ENCODE data around the gene ATP6V0E2.
"Not testable (repeated sequence)": the region's sequence is repeated elsewhere in the genome, so short reads cannot be mapped to it uniquely, and the experiment has no call there.

ATP6V0E2 gene

DNA sequence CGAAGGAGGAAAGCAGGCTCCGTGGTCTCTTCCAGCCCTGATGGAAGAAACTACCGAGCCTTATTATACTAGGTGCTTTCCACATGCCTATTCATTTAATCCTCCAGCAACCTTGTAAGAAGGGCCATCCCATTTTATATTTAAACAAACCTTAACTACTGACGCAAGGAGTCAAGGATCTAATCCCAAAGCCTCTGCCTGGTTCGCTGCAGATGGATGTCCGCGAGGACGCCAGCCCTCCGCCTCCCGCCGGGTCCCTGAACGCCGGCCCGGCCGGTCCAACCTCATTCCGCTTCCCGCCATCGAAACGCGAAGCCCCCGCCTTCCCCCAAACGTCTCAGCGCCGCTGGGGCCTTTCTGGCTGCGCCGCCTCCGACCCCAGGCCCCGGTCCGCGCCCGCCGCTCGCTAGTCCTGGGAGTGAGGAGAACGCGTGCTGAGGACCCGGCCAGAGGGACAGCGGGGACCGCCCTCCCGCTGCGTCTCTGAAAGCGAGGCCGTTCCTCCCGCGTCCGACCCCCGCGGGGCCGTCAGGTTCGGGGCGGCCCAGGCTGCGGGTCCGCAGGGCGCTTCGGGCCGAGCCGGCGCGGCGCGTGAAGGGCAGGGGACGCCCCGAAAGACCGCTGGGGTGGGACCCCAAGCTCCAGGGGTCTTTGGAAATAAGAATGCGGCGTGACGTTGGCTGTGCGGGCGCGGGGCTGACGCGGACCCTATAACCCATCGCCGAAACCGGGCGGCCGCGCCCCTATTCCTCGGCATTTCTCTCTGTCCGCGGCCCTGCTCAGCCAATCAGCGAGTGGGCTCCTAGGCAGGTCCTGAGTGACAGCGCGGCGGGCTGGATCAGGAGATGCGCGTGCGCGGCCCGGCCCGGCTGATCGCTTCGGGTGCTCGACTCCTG, at the start of gene ATP6V0E2:
ATP6V0E2 (plus strand) TSS at position 896 of the 896 bp plus-strand sequence. CDS start 97 bp downstream, outside the sequence.
- peak; percentile 85 for DNase-seq (ENCODE audit: low read depth)

- no peak for DNase-seq (ENCODE audit: low read depth)
Observed at GRCh38 chr7:149824301-149824741, 49.4 kb upstream of the ATP6V0E2 start.

GRCh38 chr7:149824748-149825566, 48.8 kb upstream of the ATP6V0E2 start:
- no peak for DNase-seq (ENCODE audit: low read depth)

DNA sequence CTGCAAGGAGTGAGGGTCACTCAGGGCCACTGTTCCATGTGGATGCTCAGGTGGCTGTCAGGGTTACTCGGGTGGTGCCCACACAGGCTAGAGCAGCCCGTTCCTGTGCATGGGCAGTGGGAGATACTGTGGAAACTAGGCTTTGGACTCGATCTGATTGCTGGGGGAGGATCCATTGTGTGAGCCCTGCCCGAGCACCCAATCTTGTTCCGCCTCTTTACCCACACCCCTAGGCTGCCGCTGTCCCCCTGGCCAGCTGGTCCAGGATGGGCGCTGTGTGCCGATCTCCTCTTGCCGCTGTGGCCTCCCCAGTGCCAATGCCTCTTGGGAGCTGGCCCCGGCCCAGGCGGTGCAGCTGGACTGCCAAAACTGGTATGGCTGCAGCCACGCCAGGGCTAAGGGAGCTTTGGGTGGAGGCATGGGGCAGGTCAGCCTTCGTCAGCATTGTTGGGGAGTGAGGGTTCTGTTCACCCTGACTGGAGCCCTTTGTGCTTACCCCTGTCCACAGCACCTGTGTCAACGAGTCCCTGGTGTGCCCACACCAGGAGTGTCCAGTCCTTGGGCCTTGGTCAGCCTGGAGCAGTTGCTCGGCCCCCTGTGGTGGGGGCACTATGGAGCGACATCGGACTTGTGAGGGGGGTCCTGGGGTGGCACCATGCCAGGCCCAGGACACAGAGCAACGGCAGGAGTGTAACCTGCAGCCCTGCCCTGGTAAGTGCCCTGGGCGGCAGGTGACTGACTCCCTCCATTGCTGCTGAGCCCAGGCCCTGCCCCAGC, 48.0 kb upstream of the ATP6V0E2 start:
- DNase-seq (ENCODE audit: low read depth), result no peak

GRCh38 chr7:149826344-149827088, 47.3 kb upstream of the ATP6V0E2 start:
- DNase-seq (ENCODE audit: low read depth), result no peak

DNA sequence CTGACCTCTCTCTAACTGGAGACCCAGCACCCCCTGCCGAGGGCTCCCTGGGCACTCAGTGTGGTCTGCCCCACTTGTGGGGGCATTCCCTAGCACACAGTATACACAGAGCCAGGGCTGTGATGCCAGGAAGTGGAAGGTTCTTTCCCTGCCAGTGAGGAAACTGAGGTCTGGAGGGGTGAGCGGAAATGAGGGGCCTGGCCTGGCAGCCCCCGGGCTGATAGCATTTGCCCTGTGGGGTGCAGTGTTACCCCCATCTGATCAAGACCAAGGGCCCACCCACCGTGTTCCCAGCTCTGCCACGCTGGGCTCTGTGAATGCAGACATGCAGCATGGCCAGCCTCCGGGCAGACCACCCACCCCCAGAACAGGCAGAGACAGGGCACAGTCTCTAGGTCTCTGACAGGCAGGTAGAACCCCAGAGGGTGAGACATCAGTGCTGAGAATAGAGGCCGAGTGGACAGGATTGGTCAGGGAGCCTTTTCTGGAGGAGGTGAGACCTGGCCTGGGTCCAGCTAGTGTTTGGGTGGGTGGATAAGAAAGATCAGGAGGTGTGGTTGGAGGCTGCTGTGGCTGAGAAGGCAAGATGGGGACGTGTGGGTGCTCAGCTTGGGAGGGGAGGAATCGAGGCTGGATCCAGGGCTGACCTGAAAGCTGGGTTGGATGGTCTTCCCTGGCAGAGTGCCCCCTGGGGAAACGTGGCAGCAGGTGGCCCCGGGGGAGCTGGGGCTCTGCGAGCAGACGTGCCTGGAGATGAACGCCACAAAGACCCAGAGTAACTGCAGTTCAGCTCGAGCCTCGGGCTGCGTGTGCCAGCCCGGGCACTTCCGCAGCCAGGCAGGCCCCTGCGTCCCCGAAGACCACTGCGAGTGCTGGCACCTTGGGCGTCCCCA, 46.4 kb upstream of the ATP6V0E2 start:
- no peak for DNase-seq (ENCODE audit: low read depth)

- DNase-seq (ENCODE audit: low read depth), result no peak
Observed at GRCh38 chr7:149828357-149829309, 45.1 kb upstream of the ATP6V0E2 start.

DNA sequence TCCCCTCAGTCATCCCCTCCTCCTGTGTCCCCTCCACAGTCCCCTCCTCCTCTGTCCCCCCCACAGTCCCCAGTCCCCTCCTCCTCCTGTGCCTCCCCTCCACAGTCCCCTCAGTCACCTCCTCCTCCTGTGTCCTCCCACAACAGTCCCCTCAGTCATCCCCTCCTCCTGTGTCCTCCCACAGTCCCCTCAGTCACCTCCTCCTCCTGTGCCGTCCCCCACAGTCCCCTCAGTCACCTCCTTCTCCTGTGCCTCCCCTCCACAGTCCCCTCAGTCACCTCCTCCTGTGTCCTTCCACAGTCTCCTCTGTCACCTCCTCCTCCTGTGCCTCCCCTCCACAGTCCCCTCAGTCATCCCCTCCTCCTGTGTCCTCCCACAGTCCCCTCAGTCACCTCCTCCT, 43.2 kb upstream of the ATP6V0E2 start:
- DNase-seq (ENCODE audit: low read depth), result not testable (repeated sequence)

DNA sequence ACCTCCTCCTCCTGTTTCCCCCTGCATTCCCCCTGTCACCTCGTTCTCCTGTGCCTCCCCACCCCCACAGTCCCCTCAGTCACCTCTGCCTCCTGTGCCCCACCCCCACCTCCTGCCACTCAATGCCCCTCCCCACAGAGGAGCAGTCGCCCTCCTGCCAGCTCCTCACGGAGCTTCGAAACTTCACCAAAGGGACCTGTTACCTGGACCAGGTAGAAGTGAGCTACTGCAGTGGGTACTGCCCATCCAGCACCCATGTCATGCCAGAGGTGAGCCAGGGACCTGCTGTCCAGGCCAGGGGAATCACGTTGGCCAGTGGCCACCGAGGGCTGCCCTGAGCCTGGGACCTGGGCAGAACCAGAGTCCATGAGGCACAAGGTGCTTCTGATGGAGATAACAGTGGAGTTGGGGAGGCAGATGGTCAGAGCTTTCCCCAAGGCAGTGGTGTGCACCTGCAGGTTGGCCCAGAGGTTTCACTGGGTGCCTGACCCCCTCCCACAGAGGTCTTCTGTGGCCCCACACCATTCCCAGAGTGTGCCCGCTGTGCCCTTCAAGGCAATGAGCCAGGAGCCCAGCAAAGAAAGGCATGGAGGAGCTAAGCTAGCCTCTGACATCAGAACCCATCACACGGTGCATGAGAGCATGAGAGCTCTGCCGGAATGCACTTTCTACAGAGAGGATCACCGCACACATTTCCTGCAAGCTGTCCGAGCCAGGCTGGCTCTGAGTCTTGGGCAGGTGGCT, 42.6 kb upstream of the ATP6V0E2 start:
- no peak for DNase-seq (ENCODE audit: low read depth)

- no peak for DNase-seq (ENCODE audit: low read depth)
Observed at GRCh38 chr7:149831741-149832219, 42.0 kb upstream of the ATP6V0E2 start.

GRCh38 chr7:149832332-149833041, 41.3 kb upstream of the ATP6V0E2 start:
- no peak for DNase-seq (ENCODE audit: low read depth)

- DNase-seq (ENCODE audit: low read depth), result no peak
Observed at GRCh38 chr7:149833495-149834130, 40.2 kb upstream of the ATP6V0E2 start.

DNA sequence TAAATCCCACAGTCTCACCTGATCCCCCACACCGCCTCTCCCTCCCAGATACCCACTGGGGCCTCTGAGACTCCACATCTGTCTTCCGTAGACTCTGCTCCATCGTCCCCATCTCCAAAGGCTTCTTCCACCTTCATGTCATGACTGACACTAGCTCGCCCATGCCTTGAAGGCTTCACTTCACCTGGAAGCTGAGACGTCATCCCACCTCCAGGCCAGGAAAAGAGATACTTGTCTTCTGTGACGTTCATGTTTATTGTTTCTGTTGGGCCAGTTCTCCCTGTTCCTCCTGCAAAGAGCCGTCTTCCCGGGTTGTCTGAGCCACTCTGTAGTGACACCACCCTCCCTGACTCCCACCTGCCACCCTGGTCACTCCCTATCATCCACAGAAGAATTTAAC, 39.2 kb upstream of the ATP6V0E2 start:
- DNase-seq (ENCODE audit: low read depth), result no peak

DNA sequence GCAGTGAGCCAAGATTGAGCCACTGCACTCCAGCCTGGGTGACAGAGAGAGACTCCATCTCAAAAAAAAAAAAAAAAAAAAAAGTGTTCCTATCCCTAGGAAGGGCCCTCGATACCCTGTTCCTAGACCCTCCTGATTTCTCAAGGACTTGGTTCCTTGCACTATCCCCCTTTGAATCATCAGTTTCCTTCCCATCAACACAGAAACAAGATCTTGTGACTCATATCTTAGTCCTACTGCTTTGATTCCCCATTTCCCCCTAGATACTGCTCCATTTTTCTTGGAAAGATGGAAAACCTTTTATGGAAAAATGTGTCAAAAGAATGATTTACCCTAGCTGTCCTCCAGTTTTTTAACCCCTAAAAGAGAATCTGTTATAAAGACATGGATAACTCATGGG, 37.3 kb upstream of the ATP6V0E2 start:
- DNase-seq (ENCODE audit: low read depth), result no peak

GRCh38 chr7:149837564-149838223, 36.1 kb upstream of the ATP6V0E2 start:
- no peak for DNase-seq (ENCODE audit: low read depth)

DNA sequence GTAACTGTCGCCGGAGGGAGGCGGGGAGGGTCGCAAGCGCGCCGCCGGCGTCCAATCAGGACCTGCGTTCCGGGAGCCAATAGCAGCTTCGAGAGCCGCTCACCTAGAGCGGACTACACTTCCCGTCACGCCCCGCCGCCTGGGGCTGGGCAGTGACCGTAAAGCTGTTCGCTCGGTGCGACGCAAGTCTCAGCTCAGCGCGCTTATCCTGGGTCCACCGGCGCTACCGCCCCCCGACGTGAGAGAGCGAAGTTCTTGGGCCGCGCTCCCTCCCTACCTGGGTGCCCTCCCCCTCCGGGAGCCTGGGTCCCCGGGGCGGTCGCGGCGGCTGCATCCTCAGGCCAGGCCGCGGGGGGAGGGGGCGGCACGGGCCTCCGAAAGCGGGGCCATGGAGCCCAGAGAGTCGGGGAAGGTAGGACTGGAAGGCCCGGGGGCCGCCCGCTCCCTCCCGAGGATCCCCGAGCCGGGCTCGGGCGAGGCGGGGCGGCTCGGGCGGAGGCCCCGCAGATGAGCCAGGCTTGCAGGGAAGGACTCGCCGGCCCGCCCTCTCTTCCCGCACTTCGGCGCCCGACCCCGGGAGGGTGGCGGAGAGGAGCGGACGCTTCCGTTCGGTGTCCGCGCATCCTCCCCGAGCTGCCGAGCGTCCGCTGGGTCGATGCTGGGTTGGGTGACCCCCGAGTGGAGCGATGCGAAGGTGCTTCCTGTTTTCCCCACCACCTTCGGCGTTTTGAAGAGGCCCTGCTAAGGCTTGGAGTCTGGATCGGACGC, 35.4 kb upstream of the ATP6V0E2 start, which contains the start of gene ZNF862:
ZNF862 (plus strand) TSS at position 152 of the 768 bp plus-strand sequence; CDS start at position 389, 237 bp downstream.
- peak; percentile 97 for DNase-seq (ENCODE audit: low read depth)

Data from stromal cell of bone marrow (primary cell).